Measurements from ENCODE around the gene BMERB1. TPM values are rescaled to one million over a fixed set of nuclear protein-coding genes. Genes with fewer than 3 reads are reported as not detected.

Gene BMERB1
- total RNA-seq, 1 experiment from 2014 or later, result 29.1 TPM

- Histone ChIP-seq H3K9me3 (replicated peaks) (no peaks in the 10 kb centered on the region), H3K4me1 (replicated peaks) (no peaks in the 10 kb centered on the region), H3K27ac (no peak overlapping the region)
These were observed 84.3 kb downstream of the BMERB1 start for GRCh38 chr16:15518381-15519351.

DNA sequence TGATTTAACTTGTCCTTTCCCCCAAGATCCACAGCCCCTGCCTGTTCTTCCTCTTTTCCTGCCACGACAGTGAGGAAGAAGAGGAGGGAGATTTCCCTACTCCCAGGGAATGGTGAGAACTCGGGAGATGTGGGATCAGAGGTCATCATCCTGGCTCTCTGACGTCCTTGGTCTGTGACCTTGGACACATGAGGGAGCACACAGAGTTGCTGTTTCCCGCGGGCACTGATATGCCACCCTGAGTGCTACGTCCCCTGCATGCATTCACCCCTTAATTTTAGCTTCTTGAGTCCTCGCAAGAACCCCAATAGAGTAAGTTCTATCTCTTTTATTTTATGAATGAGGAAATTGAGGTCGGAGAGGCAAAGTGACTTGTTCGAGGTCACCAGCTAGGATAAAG lies 85.4 kb downstream of the BMERB1 start:
- no peak for DNase-seq (ENCODE audit: low read depth in 1 of 2, low spot score in 2 of 2)
- Histone ChIP-seq H3K4me3 (no peak overlapping the region), H3K27ac (no peak overlapping the region), H3K9me3 (replicated peaks) (no peaks in the 10 kb centered on the region), H3K27me3 (replicated peaks) (no peaks in the 10 kb centered on the region), H3K36me3 (peaks cover 2% of the 10 kb centered on the region; the same call in 1 of the 2 replicates), H3K4me1 (replicated peaks) (no peaks in the 10 kb centered on the region)

More at GRCh38 chr16:15518381-15519351, 84.3 kb downstream of the BMERB1 start:
- Histone ChIP-seq H3K27me3 (replicated peaks) (no peaks in the 10 kb centered on the region), H3K36me3 (peaks cover 2% of the 10 kb centered on the region; the same call in 1 of the 2 replicates), H3K4me3 (no peak overlapping the region)
- DNase-seq (ENCODE audit: low read depth in 1 of 2, low spot score in 2 of 2), result no peak

GRCh38 chr16:15521390-15521757 lies 87.0 kb downstream of the BMERB1 start:
- H3K4me3 ChIP-seq, result no peak overlapping the region
- H3K9me3 ChIP-seq (replicated peaks), result no peaks in the 10 kb centered on the region
- H3K27ac ChIP-seq, result no peak overlapping the region
- DNase-seq (ENCODE audit: low read depth in 1 of 2, low spot score in 2 of 2), result no peak
- no peaks in the 10 kb centered on the region for H3K36me3 ChIP-seq
- H3K4me1 ChIP-seq (replicated peaks), result no peaks in the 10 kb centered on the region
- H3K27me3 ChIP-seq (replicated peaks), result no peaks in the 10 kb centered on the region

DNA sequence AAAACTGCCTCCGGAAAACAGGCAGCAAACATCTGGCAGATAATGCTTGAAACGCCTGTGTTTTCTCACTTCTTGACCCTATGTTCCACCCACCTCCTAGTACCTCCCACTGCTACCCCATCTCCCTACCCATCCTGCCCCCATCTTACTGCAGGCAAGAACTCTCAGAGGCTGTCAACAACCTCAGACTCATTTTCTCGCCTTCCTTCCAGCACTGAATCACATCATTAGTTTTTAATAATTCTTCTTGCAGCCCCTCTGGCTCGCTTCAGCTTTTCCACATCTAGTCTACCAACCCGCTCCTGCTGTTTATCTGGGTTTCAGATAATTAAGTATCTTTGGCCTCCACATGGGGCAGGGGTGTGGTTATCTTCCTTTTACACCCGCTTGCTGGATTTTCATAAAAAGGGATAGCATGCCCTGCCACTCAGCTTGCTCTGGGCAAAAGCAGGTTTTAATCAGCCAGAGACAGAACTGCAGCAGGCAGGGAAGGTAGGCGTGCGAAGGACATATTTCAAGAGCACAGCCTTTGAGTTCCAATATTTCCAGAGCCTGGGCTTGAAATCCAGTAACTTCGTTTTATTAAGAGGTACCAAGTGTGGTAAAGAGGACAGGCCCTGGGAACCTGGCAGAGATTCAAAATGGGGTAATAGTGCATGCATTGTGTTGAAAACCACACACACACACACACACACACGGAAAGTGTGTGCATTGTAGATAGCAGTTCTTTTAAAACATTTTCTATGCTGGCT lies 87.5 kb downstream of the BMERB1 start:
- DNase-seq (ENCODE audit: low read depth in 1 of 2, low spot score in 2 of 2), result no peak
- Histone ChIP-seq H3K4me1 (replicated peaks) (no peaks in the 10 kb centered on the region), H3K9me3 (replicated peaks) (no peaks in the 10 kb centered on the region), H3K36me3 (no peaks in the 10 kb centered on the region), H3K27ac (no peak overlapping the region), H3K27me3 (replicated peaks) (no peaks in the 10 kb centered on the region), H3K4me3 (no peak overlapping the region)

DNA sequence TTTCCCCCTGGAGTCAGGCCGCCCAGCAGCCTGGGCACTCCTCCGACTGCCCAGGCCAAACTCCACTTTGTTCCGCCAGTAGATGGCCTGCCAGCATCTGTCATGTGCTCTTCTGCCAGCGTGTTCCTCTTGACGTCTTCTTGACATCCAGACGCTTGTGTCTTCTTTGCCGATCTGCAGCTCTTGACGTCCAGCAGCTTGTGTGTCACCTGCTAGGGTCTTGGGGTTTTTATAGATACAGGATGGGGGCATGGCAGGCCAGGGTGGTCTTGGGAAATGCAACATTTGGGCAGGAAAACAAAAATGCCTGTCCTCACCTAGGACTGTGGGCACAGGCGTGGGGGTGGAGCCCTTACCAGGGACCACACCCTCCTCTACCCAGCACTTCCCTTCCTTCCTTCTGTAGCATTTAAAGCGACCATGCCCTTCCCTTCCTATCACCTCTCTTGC lies 88.7 kb downstream of the BMERB1 start:
- Histone ChIP-seq H3K27ac (no peak overlapping the region), H3K36me3 (no peaks in the 10 kb centered on the region), H3K4me3 (no peak overlapping the region), H3K4me1 (replicated peaks) (no peaks in the 10 kb centered on the region), H3K27me3 (replicated peaks) (no peaks in the 10 kb centered on the region), H3K9me3 (replicated peaks) (no peaks in the 10 kb centered on the region; the same call in 1 of the 2 replicates)
- DNase-seq (ENCODE audit: low read depth in 1 of 2, low spot score in 2 of 2), result no peak

DNA sequence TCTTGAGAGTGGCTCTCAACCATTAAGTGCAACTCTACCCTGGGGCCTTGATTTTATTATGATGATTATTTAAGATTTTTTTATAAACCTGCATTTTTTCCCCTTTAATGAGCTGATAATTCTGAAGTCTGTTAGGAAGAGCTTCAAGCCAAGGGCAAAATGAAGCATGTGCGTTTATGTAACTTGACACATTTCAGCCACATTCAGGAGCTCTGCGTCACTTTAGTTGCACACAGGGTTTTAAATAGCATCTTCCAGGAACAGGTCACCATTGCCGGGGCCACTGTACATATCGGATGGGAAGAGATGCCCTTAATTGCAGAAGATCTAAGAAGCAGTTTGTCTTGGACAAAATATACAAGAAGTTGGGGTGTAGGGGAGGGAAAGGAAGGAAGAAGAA lies 89.6 kb downstream of the BMERB1 start:
- H3K36me3 ChIP-seq, result no peaks in the 10 kb centered on the region
- DNase-seq (ENCODE audit: low read depth in 1 of 2, low spot score in 2 of 2), result no peak
- H3K27ac ChIP-seq, result no peak overlapping the region
- H3K9me3 ChIP-seq (replicated peaks), result no peaks in the 10 kb centered on the region; the same call in 1 of the 2 replicates
- no peak overlapping the region for H3K4me3 ChIP-seq
- H3K4me1 ChIP-seq (replicated peaks), result no peaks in the 10 kb centered on the region
- no peaks in the 10 kb centered on the region for H3K27me3 ChIP-seq (replicated peaks)

DNA sequence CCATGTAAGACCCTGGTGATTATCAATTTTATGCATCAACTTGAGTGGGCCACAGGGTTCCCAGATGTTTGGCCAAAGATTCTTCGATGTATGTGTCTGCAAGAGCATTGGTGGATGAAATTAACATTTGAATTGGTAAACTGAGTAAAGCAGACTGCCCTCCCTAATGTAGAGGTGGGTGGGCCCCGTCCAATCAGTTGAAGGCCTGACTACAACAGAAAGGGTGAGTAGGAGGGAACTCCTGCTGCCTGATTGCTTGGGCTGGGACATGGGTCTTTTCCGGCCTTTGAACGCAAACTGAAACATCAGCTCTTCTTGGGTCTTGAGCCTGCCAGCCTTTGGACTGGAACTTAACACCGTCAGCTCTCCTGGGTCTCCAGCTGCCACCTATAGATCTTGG lies 90.6 kb downstream of the BMERB1 start:
- no peaks in the 10 kb centered on the region for H3K4me1 ChIP-seq (replicated peaks)
- H3K27me3 ChIP-seq (replicated peaks), result no peaks in the 10 kb centered on the region
- H3K27ac ChIP-seq, result no peak overlapping the region
- no peak for DNase-seq (ENCODE audit: low read depth in 1 of 2, low spot score in 2 of 2)
- H3K9me3 ChIP-seq (replicated peaks), result no peaks in the 10 kb centered on the region; the same call in 1 of the 2 replicates
- no peaks in the 10 kb centered on the region for H3K36me3 ChIP-seq
- H3K4me3 ChIP-seq, result no peak overlapping the region

- no peak for DNase-seq (ENCODE audit: low read depth in 1 of 2, low spot score in 2 of 2)
- Histone ChIP-seq H3K9me3 (replicated peaks) (no peaks in the 10 kb centered on the region; the same call in 1 of the 2 replicates), H3K36me3 (no peaks in the 10 kb centered on the region; the same call in 1 of the 2 replicates)
These were observed 91.7 kb downstream of the BMERB1 start for GRCh38 chr16:15526097-15526496.

GRCh38 chr16:15526731-15527130 lies 92.3 kb downstream of the BMERB1 start:
- no peaks in the 10 kb centered on the region for H3K4me1 ChIP-seq (replicated peaks)
- no peaks in the 10 kb centered on the region for H3K27me3 ChIP-seq (replicated peaks)
- no peak for DNase-seq (ENCODE audit: low read depth in 1 of 2, low spot score in 2 of 2)
- no peak overlapping the region for H3K27ac ChIP-seq
- H3K9me3 ChIP-seq (replicated peaks), result no peaks in the 10 kb centered on the region; the same call in 1 of the 2 replicates
- H3K36me3 ChIP-seq, result no peaks in the 10 kb centered on the region; the same call in 1 of the 2 replicates
- no peak overlapping the region for H3K4me3 ChIP-seq

More at GRCh38 chr16:15526097-15526496, 91.7 kb downstream of the BMERB1 start:
- H3K27ac ChIP-seq, result no peak overlapping the region
- no peaks in the 10 kb centered on the region for H3K27me3 ChIP-seq (replicated peaks)
- H3K4me1 ChIP-seq (replicated peaks), result no peaks in the 10 kb centered on the region
- H3K4me3 ChIP-seq, result no peak overlapping the region

- H3K9me3 ChIP-seq (replicated peaks), result no peaks in the 10 kb centered on the region; the same call in 1 of the 2 replicates
- H3K4me3 ChIP-seq, result no peak overlapping the region
- DNase-seq (ENCODE audit: low read depth in 1 of 2, low spot score in 2 of 2), result no peak
These were observed 95.3 kb downstream of the BMERB1 start for GRCh38 chr16:15529673-15530072.

DNA sequence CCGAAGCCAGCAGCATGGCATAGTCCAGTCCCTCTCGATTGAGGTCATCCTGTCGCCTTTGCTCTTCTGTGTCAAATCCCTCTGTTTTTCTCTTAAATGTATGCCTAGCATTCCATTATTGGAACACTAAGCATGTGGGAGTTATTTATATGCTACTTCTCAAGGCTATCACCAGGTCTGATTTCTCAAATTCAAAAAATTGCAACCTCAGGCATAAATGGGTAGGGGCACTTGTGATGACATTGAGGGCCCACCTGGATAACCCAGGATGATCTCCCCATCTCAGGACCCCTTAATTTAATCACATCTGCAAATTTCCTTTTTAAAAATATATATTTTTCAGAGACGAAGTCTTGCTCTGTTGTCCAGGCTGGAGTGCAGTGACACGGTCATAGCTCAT lies 95.7 kb downstream of the BMERB1 start:
- Histone ChIP-seq H3K27ac (no peak overlapping the region), H3K4me1 (replicated peaks) (no peaks in the 10 kb centered on the region), H3K36me3 (no peaks in the 10 kb centered on the region; the same call in 1 of the 2 replicates), H3K9me3 (replicated peaks) (no peaks in the 10 kb centered on the region; the same call in 1 of the 2 replicates), H3K27me3 (replicated peaks) (no peaks in the 10 kb centered on the region), H3K4me3 (no peak overlapping the region)
- DNase-seq (ENCODE audit: low read depth in 1 of 2, low spot score in 2 of 2), result no peak

More at GRCh38 chr16:15529673-15530072, 95.3 kb downstream of the BMERB1 start:
- Histone ChIP-seq H3K4me1 (replicated peaks) (no peaks in the 10 kb centered on the region), H3K36me3 (no peaks in the 10 kb centered on the region; the same call in 1 of the 2 replicates), H3K27ac (no peak overlapping the region), H3K27me3 (replicated peaks) (no peaks in the 10 kb centered on the region)

DNA sequence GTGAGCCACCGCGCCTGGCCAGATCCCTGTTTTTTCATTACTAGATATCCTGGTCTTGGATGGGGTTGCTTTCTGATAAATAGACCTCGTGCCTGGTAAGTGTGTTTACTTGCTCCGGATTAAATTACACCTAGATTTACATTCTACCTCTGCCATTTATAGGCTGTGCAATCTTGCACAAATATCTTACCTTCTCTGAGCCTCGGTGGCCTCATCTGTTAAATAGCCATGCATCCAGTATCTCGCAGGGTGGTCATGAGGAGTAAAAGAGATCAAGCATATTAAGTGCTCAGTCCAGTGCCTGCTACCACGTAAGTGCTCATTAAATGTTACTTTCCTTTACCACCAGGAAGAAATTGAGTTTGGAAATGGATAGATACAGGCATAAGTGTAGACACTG lies 98.4 kb downstream of the BMERB1 start:
- Histone ChIP-seq H3K27ac (no peak overlapping the region), H3K4me3 (no peak overlapping the region), H3K27me3 (replicated peaks) (no peaks in the 10 kb centered on the region), H3K36me3 (no peaks in the 10 kb centered on the region; the same call in 1 of the 2 replicates), H3K4me1 (replicated peaks) (no peaks in the 10 kb centered on the region), H3K9me3 (replicated peaks) (no peaks in the 10 kb centered on the region; the same call in 1 of the 2 replicates)
- no peak for DNase-seq (ENCODE audit: low read depth in 1 of 2, low spot score in 2 of 2)

DNA sequence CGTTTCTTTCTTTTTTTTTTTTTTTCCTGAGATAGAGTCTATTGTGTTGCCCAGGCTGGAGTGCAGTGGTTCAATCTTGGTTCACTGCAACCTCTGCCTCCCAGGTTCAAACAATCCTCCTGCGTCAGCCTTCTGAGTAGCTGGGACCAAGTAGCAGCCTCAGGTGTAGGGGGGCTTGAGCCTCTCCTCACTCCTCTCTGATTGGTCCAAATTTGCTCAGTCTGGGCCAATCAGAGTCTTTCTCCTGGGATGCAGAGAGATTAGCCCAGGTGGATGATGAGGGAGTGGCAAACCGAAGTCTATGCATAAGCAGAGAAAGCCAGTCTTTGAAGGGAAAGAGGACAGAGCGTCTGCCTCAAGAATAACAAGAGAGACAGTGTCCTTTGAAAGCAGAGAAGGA lies 99.0 kb downstream of the BMERB1 start:
- H3K9me3 ChIP-seq (replicated peaks), result no peaks in the 10 kb centered on the region
- no peaks in the 10 kb centered on the region; the same call in 1 of the 2 replicates for H3K36me3 ChIP-seq
- no peaks in the 10 kb centered on the region for H3K4me1 ChIP-seq (replicated peaks)
- no peak overlapping the region for H3K4me3 ChIP-seq
- no peaks in the 10 kb centered on the region for H3K27me3 ChIP-seq (replicated peaks)
- H3K27ac ChIP-seq, result no peak overlapping the region
- DNase-seq (ENCODE audit: low read depth in 1 of 2, low spot score in 2 of 2), result no peak

Measured in SJSA1 (cell line).